ENCODE measurements around the gene FRYL. TPM values are rescaled to one million over a fixed set of nuclear protein-coding genes. Genes with fewer than 3 reads are reported as not detected.

FRYL gene
- total and polyA plus RNA-seq, 7 experiments from 2014 or later, result 25.4 to 126 (median 102) TPM

DNA sequence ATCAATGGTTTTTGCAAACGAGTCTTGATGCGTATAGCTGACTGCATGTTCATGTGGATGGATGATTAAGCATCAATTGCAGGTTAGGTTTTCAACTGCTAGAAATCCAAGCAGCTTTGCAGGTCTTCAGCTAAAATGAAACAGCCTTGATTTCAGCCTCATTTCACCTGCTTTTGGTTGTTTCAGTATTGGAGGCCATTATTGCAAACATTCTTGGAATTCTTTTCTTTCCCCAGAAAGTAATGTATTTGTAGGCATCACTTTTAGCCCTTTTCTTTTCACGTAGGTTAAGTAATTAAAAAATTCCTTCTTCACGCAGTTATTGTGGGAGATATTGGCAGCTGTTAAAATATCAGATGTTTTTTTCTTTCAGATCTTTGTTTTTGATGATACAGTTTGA lies 281.2 kb downstream of the FRYL start:
- no peak overlapping the region for H3K4me3 Mint-ChIP-seq
- peaks cover 0 to 4% (median 0%) of the 10 kb centered on the region in 5 donors for H3K27me3 Mint-ChIP-seq
- no peaks in the 10 kb centered on the region for H3K4me1 ChIP-seq (ENCODE audit: control insufficient read depth in 2 of 2, insufficient read depth in 2 of 2, low read length in 2 of 2)
- H3K36me3 Mint-ChIP-seq, result peaks cover 4 to 31% (median 15%) of the 10 kb centered on the region in 5 donors
- intact Hi-C loops (cut with micrococcal nuclease), result loop anchor here in 1 of 2 donors (5.0 kb wide), 1 partner anchor 182 kb away; no protein-coding TSS in a partner anchor
- H3K36me3 ChIP-seq (ENCODE audit: control insufficient read depth in 2 of 3, insufficient read depth in 3 of 3, low read length in 3 of 3), result peaks cover 0 to 25% (median 4%) of the 10 kb centered on the region in 3 experiments
- H3K4me3 ChIP-seq (ENCODE audit: low read length), result no peak overlapping the region
- no peak for DNase-seq
- no peak overlapping the region for H3K27ac ChIP-seq (ENCODE audit: low read depth, low read length)
- ChIA-PET POLR2A (no interaction called here), CTCF (no interaction called here)
- H3K9me3 ChIP-seq (ENCODE audit: control insufficient read depth in 2 of 3, low read length in 3 of 3), result no peaks in the 10 kb centered on the region
- ATAC-seq, result no peak
- H3K27ac Mint-ChIP-seq, result peak overlapping the region in 1 of 9 donors; percentile 25
- H3K9me3 Mint-ChIP-seq, result no peaks in the 10 kb centered on the region
- H3K27me3 ChIP-seq (ENCODE audit: control insufficient read depth in 2 of 2, insufficient read depth in 2 of 2, low read length in 2 of 2), result no peaks in the 10 kb centered on the region
- H3K4me1 Mint-ChIP-seq, result peaks cover 0 to 11% (median 0%) of the 10 kb centered on the region in 7 donors

DNA sequence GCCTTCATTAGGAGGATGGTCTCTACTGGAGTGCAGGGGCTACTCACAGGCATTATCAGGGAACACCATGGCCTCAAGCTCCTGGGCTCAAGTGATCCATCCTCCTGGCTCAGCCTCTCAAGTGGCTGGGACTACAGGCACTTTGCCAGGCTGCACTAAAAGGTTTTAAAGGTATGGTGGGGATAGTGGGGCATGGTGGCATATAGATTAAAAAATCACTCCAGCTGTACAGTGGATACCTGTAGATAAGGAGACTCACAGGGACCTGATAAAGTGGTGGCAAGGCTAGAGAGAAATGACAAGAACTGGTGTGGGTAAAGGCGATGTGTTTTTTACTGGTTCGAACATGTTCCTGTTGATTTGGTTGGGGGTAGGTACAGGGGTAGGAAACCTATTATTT lies 284.1 kb downstream of the FRYL start:
- H3K9me3 Mint-ChIP-seq, result no peaks in the 10 kb centered on the region

GRCh38 chr4:48493452-48494100 lies 286.5 kb downstream of the FRYL start:
- H3K27ac Mint-ChIP-seq, result no peak overlapping the region
- intact Hi-C loops (cut with micrococcal nuclease), result loop anchor here in 1 of 2 donors (5.0 kb wide), 1 partner anchor 151 kb away; the partner anchor contains the start of gene SLAIN2
- H3K4me1 Mint-ChIP-seq, result peaks cover 0 to 3% (median 0%) of the 10 kb centered on the region in 7 donors
- Histone ChIP-seq H3K27me3 (ENCODE audit: control insufficient read depth in 2 of 2, insufficient read depth in 2 of 2, low read length in 2 of 2) (peaks cover 4% of the 10 kb centered on the region in 2 donors), H3K4me3 (ENCODE audit: low read length) (no peak overlapping the region), H3K9me3 (ENCODE audit: control insufficient read depth in 2 of 3, low read length in 3 of 3) (no peaks in the 10 kb centered on the region), H3K36me3 (ENCODE audit: control insufficient read depth in 2 of 3, insufficient read depth in 3 of 3, low read length in 3 of 3) (no peaks in the 10 kb centered on the region), H3K4me1 (ENCODE audit: control insufficient read depth in 2 of 2, insufficient read depth in 2 of 2, low read length in 2 of 2) (no peaks in the 10 kb centered on the region), H3K27ac (ENCODE audit: low read depth, low read length) (no peak overlapping the region)
- ChIA-PET POLR2A (interaction anchor here (0.6 kb wide), 1 partner anchor 11 kb away, joined by 3 read pairs; no protein-coding TSS in a partner anchor), CTCF (no interaction called here)
- H3K4me3 Mint-ChIP-seq, result no peak overlapping the region
- peaks cover 19 to 43% (median 21%) of the 10 kb centered on the region in 5 donors for H3K27me3 Mint-ChIP-seq
- ATAC-seq (no peak), DNase-seq (no peak)
- peaks cover 0 to 1% (median 0%) of the 10 kb centered on the region in 11 donors for H3K9me3 Mint-ChIP-seq
- H3K36me3 Mint-ChIP-seq, result peaks cover 0 to 4% (median 0%) of the 10 kb centered on the region in 5 donors

More for the DNA sequence above, 284.1 kb downstream of the FRYL start:
- Histone ChIP-seq H3K36me3 (ENCODE audit: control insufficient read depth in 2 of 3, insufficient read depth in 3 of 3, low read length in 3 of 3) (peaks cover 0 to 15% (median 4%) of the 10 kb centered on the region in 3 experiments), H3K9me3 (ENCODE audit: control insufficient read depth in 2 of 3, low read length in 3 of 3) (no peaks in the 10 kb centered on the region), H3K4me3 (ENCODE audit: low read length) (no peak overlapping the region), H3K27ac (ENCODE audit: low read depth, low read length) (no peak overlapping the region), H3K4me1 (ENCODE audit: control insufficient read depth in 2 of 2, insufficient read depth in 2 of 2, low read length in 2 of 2) (no peaks in the 10 kb centered on the region), H3K27me3 (ENCODE audit: control insufficient read depth in 2 of 2, insufficient read depth in 2 of 2, low read length in 2 of 2) (peaks cover 0 to 4% of the 10 kb centered on the region in 2 donors)
- H3K4me1 Mint-ChIP-seq, result peaks cover 0 to 9% (median 0%) of the 10 kb centered on the region in 7 donors
- peak overlapping the region in 2 of 9 donors; percentile 10 to 40 for H3K27ac Mint-ChIP-seq
- CTCF ChIA-PET, result no interaction called here
- peaks cover 0 to 18% (median 8%) of the 10 kb centered on the region in 5 donors for H3K36me3 Mint-ChIP-seq
- ATAC-seq, result no peak
- no peak for DNase-seq
- no peak overlapping the region for H3K4me3 Mint-ChIP-seq
- peaks cover 5 to 29% (median 12%) of the 10 kb centered on the region in 5 donors for H3K27me3 Mint-ChIP-seq
- POLR2A ChIA-PET, result interaction anchor here (0.6 kb wide), 1 partner anchor 9 kb away, joined by 3 read pairs; no protein-coding TSS in a partner anchor
- intact Hi-C loops (cut with micrococcal nuclease), result loop anchor here in 1 of 2 donors (5.0 kb wide), 1 partner anchor 179 kb away; no protein-coding TSS in a partner anchor

GRCh38 chr4:48491514-48492176 lies 288.4 kb downstream of the FRYL start:
- H3K27ac ChIP-seq (ENCODE audit: low read depth, low read length), result no peak overlapping the region
- CTCF ChIA-PET, result no interaction called here
- no peak overlapping the region for H3K4me3 ChIP-seq (ENCODE audit: low read length)
- ATAC-seq (no peak), DNase-seq (no peak)
- Mint-ChIP-seq H3K27me3 (peaks cover 31 to 60% (median 36%) of the 10 kb centered on the region in 5 donors), H3K4me3 (peak overlapping the region in 7 of 10 donors; percentile 9 to 56 (median 34)), H3K27ac (no peak overlapping the region), H3K9me3 (peaks cover 0 to 1% (median 0%) of the 10 kb centered on the region in 11 donors), H3K36me3 (peaks cover 0 to 3% (median 0%) of the 10 kb centered on the region in 5 donors), H3K4me1 (peaks cover 0 to 3% (median 0%) of the 10 kb centered on the region in 7 donors)
- H3K4me1 ChIP-seq (ENCODE audit: control insufficient read depth in 2 of 2, insufficient read depth in 2 of 2, low read length in 2 of 2), result no peaks in the 10 kb centered on the region
- peaks cover 8 to 11% of the 10 kb centered on the region in 2 donors for H3K27me3 ChIP-seq (ENCODE audit: control insufficient read depth in 2 of 2, insufficient read depth in 2 of 2, low read length in 2 of 2)
- POLR2A ChIA-PET, result no interaction called here
- no peaks in the 10 kb centered on the region for H3K9me3 ChIP-seq (ENCODE audit: control insufficient read depth in 2 of 3, low read length in 3 of 3)
- H3K36me3 ChIP-seq (ENCODE audit: control insufficient read depth in 2 of 3, insufficient read depth in 3 of 3, low read length in 3 of 3), result no peaks in the 10 kb centered on the region
- intact Hi-C loops (cut with micrococcal nuclease), result loop anchor here in 1 of 2 donors (5.0 kb wide), 1 partner anchor 149 kb away; the partner anchor contains the start of gene SLAIN2

DNA sequence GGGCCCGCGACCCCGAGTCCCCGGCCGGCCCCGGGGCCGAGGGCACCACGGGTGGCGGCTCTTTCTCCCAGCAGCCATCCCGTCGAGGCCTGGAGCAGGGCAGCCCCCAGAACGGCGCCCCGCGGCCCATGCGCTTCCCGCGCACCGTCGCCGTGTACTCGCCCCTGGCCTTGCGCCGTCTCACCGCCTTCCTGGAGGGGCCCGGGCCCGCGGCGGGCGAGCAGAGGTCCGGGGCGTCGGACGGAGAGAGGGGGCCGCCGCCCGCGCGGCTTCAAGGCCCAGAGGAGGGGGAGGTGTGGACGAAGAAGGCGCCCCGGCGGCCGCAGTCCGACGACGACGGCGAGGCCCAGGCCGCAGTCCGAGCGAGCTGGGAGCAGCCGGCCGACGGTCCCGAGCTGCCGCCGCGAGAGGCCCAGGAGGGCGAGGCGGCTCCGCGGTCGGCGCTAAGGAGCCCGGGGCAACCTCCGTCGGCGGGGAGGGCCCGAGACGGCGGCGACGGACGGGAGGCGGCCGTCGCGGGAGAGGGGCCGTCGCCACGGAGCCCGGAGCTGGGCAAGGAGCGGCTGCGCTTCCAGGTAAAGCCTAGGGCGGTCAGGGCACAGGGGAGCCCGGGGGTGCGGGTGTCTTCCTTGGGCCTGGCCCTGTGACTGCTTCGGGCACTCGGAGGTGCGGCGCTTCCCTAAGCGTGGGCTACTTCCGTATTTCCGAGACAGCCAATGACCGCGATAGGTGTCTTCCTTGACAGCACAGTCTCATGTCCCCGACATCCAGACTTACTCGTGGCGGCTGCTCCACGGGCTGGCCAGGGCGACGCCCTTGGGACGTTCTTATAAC lies 289.2 kb downstream of the FRYL start:
- ChIA-PET POLR2A (no interaction called here), CTCF (no interaction called here)
- peak overlapping the region in 6 of 10 donors; percentile 9 to 56 (median 28) for H3K4me3 Mint-ChIP-seq
- Histone ChIP-seq H3K27ac (ENCODE audit: low read depth, low read length) (no peak overlapping the region), H3K4me3 (ENCODE audit: low read length) (no peak overlapping the region), H3K27me3 (ENCODE audit: control insufficient read depth in 2 of 2, insufficient read depth in 2 of 2, low read length in 2 of 2) (peaks cover 10 to 12% of the 10 kb centered on the region in 2 donors), H3K36me3 (ENCODE audit: control insufficient read depth in 2 of 3, insufficient read depth in 3 of 3, low read length in 3 of 3) (no peaks in the 10 kb centered on the region), H3K9me3 (ENCODE audit: control insufficient read depth in 2 of 3, low read length in 3 of 3) (no peaks in the 10 kb centered on the region), H3K4me1 (ENCODE audit: control insufficient read depth in 2 of 2, insufficient read depth in 2 of 2, low read length in 2 of 2) (no peaks in the 10 kb centered on the region)
- intact Hi-C loops (cut with micrococcal nuclease), result loop anchor here in 1 of 2 donors (5.0 kb wide), 1 partner anchor 149 kb away; the partner anchor contains the start of gene SLAIN2
- peaks cover 0 to 3% (median 0%) of the 10 kb centered on the region in 5 donors for H3K36me3 Mint-ChIP-seq
- DNase-seq (peak in 2 of 9 donors; percentile 5 to 11), ATAC-seq (peak; percentile 56)
- H3K27ac Mint-ChIP-seq, result no peak overlapping the region
- H3K4me1 Mint-ChIP-seq, result peaks cover 0 to 3% (median 0%) of the 10 kb centered on the region in 7 donors
- peaks cover 33 to 63% (median 39%) of the 10 kb centered on the region in 5 donors for H3K27me3 Mint-ChIP-seq
- H3K9me3 Mint-ChIP-seq, result peaks cover 0 to 1% (median 0%) of the 10 kb centered on the region in 11 donors

Data from naive thymus-derived CD4-positive, alpha-beta T cell (primary cell).